HL-60 (cell line): ENCODE data around the gene SCAMP3.
"Not testable (repeated sequence)": the region's sequence is repeated elsewhere in the genome, so short reads cannot be mapped to it uniquely, and the experiment has no call there.

Source experiments
- GABPA ChIP-seq: IDR thresholded peaks from 2 replicates; pipeline ENCODE4 v1.6.1; 2012; ENCODE audit warnings: low read depth
- POLR2AphosphoS5 ChIP-seq: IDR thresholded peaks from 2 replicates; pipeline ENCODE4 v1.6.1; 2012; ENCODE audit warnings: low read depth
- SPI1 ChIP-seq: IDR thresholded peaks from 2 replicates; pipeline ENCODE4 v1.6.1; 2012; ENCODE audit warnings: low read depth, mild to moderate bottlenecking, borderline replicate concordance
- TF ChIP-seq, protein P1 (sequence below): IDR thresholded peaks from one replicate; pipeline ENCODE4 v1.5.1; 2011; ENCODE audit warnings: low read length, control low read depth, inconsistent platforms; ENCODE audit not compliant: insufficient read depth
- TF ChIP-seq, protein P2 (sequence below): IDR thresholded peaks from 2 replicates; pipeline ENCODE4 v1.6.1; 2012; ENCODE audit warnings: low read depth; ENCODE audit not compliant: insufficient replicate concordance

DNA sequence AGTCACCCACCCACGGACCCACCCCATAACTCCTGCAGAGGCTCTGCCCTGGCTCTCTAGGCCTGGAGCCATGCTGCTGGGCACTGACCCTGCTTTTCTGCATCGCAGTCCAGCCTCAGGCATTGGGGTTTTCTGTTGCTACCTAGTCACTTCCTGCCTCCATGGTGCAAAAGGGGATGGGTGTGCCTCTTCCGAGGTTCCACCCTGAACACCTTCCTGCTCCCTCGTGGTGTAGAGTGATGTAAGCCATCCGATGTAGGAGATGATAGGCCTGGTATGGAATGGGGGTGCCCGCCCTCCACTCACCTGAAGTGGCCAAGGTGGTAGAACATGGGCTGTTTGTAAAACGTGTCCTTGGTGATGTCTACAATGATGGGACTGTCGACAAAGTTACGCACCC, 26.8 kb downstream of the SCAMP3 start:
- TF ChIP-seq, protein P1, sequence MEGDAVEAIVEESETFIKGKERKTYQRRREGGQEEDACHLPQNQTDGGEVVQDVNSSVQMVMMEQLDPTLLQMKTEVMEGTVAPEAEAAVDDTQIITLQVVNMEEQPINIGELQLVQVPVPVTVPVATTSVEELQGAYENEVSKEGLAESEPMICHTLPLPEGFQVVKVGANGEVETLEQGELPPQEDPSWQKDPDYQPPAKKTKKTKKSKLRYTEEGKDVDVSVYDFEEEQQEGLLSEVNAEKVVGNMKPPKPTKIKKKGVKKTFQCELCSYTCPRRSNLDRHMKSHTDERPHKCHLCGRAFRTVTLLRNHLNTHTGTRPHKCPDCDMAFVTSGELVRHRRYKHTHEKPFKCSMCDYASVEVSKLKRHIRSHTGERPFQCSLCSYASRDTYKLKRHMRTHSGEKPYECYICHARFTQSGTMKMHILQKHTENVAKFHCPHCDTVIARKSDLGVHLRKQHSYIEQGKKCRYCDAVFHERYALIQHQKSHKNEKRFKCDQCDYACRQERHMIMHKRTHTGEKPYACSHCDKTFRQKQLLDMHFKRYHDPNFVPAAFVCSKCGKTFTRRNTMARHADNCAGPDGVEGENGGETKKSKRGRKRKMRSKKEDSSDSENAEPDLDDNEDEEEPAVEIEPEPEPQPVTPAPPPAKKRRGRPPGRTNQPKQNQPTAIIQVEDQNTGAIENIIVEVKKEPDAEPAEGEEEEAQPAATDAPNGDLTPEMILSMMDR = not testable (repeated sequence)
- TF ChIP-seq GABPA, POLR2AphosphoS5, SPI1: not testable (repeated sequence)
- TF ChIP-seq, protein P2, sequence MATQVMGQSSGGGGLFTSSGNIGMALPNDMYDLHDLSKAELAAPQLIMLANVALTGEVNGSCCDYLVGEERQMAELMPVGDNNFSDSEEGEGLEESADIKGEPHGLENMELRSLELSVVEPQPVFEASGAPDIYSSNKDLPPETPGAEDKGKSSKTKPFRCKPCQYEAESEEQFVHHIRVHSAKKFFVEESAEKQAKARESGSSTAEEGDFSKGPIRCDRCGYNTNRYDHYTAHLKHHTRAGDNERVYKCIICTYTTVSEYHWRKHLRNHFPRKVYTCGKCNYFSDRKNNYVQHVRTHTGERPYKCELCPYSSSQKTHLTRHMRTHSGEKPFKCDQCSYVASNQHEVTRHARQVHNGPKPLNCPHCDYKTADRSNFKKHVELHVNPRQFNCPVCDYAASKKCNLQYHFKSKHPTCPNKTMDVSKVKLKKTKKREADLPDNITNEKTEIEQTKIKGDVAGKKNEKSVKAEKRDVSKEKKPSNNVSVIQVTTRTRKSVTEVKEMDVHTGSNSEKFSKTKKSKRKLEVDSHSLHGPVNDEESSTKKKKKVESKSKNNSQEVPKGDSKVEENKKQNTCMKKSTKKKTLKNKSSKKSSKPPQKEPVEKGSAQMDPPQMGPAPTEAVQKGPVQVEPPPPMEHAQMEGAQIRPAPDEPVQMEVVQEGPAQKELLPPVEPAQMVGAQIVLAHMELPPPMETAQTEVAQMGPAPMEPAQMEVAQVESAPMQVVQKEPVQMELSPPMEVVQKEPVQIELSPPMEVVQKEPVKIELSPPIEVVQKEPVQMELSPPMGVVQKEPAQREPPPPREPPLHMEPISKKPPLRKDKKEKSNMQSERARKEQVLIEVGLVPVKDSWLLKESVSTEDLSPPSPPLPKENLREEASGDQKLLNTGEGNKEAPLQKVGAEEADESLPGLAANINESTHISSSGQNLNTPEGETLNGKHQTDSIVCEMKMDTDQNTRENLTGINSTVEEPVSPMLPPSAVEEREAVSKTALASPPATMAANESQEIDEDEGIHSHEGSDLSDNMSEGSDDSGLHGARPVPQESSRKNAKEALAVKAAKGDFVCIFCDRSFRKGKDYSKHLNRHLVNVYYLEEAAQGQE = not testable (repeated sequence)
